PC-9 (cell line): ENCODE results near the gene MAVS. TPM values are rescaled to one million over a fixed set of nuclear protein-coding genes. Genes with fewer than 3 reads are reported as not detected.
A peak's percentile ranks its signal among the peaks of the same experiment; 100 is the strongest.

Experiments used
- BruUV-seq: library from RNA; stranded (reverse); fragments of 400-500 nt; replicated peaks from 2 replicates; lab custom pipeline; 2021; lab: Mats Ljungman, UMichigan
- CTCF ChIA-PET: fragments of 300-600 bp; sonication (Branson Sonifier 250); formaldehyde crosslinking; loops from one replicate; lab custom pipeline; 2022; ENCODE audit warnings: antibody characterized with exemption; lab: Charles Lee
- POLR2A ChIA-PET: fragments of 300-600 bp; sonication (Branson Sonifier 250); formaldehyde crosslinking; loops from one replicate; lab custom pipeline; 2022; ENCODE audit warnings: antibody characterized with exemption; ENCODE audit not compliant: unreplicated experiment; lab: Charles Lee
- DNase-seq, 2 experiments: peaks; one replicate each; pipeline versions ENCODE4 v3.0.0 to v3.0.0-alpha.2; 2015 to 2022; ENCODE audit warnings: mixed read lengths in 1 of 2
- H2AFZ ChIP-seq: fragments of 200-600 bp; sonication (generic); 2 replicates; pipeline ENCODE4 v1.8.1; 2017; ENCODE audit warnings: antibody characterized with exemption
- H3F3A ChIP-seq: fragments of 200-600 bp; sonication (generic); 2 replicates; pipeline ENCODE4 v1.8.1; 2017; ENCODE audit warnings: antibody characterized with exemption, mild to moderate bottlenecking, low read depth; ENCODE audit not compliant: insufficient read depth
- H3K27ac ChIP-seq: fragments of 200-600 bp; sonication (generic); 2 replicates; pipeline ENCODE4 v1.6.1; 2016; ENCODE audit warnings: mixed run types
- H3K27me3 ChIP-seq: fragments of 200-600 bp; sonication (generic); 2 replicates; pipeline ENCODE4 v1.6.1; 2016; ENCODE audit warnings: low read depth, mixed run types; ENCODE audit not compliant: insufficient read depth
- H3K36me3 ChIP-seq: fragments of 200-600 bp; sonication (generic); 2 replicates; pipeline ENCODE4 v1.6.1; 2016; ENCODE audit warnings: low read depth, mixed run types
- H3K4me1 ChIP-seq: fragments of 200-600 bp; sonication (generic); replicated peaks from 2 replicates; pipeline ENCODE4 v1.6.1; 2016; ENCODE audit warnings: mixed run types; ENCODE audit not compliant: insufficient read depth
- H3K4me2 ChIP-seq: fragments of 200-600 bp; sonication (generic); 2 replicates; pipeline ENCODE4 v1.6.1; 2017; ENCODE audit warnings: mixed run types
- H3K4me3 ChIP-seq: fragments of 200-600 bp; sonication (generic); 2 replicates; pipeline ENCODE4 v1.6.1; 2016; ENCODE audit warnings: mixed run types
- H3K79me2 ChIP-seq: fragments of 200-600 bp; sonication (generic); 2 replicates; pipeline ENCODE4 v1.6.1; 2017; ENCODE audit warnings: low read depth, mixed run types
- H3K9me2 ChIP-seq: fragments of 200-600 bp; sonication (generic); 2 replicates; pipeline ENCODE4 v1.8.1; 2017; ENCODE audit warnings: mild to moderate bottlenecking; ENCODE audit not compliant: insufficient read depth
- H3K9me3 ChIP-seq: fragments of 200-600 bp; sonication (generic); 2 replicates; pipeline ENCODE4 v1.8.1; 2016; ENCODE audit warnings: low read depth; ENCODE audit not compliant: insufficient read depth
- H4K20me1 ChIP-seq: fragments of 200-600 bp; sonication (generic); 2 replicates; pipeline ENCODE4 v1.8.1; 2017; ENCODE audit not compliant: insufficient read depth
- CTCF ChIP-seq: fragments of 200-600 bp; sonication (generic); conservative IDR thresholded peaks from 2 replicates; pipeline ENCODE4 v1.6.1; 2017; ENCODE audit warnings: mixed run types, antibody characterized with exemption, mild to moderate bottlenecking, moderate library complexity
- EZH2 ChIP-seq: fragments of 200-600 bp; sonication (generic); IDR thresholded peaks from 2 replicates; pipeline ENCODE4 v1.8.0; 2017; ENCODE audit warnings: antibody characterized with exemption, low read depth
- intact Hi-C: fragments of 100-400 bp; cut with micrococcal nuclease; formaldehyde crosslinking; loops from one replicate; pipeline ENCODE4 v1.10.0; 2022; ENCODE audit not compliant: unreplicated experiment
- total RNA-seq: library from RNA; stranded (reverse); gene quantifications from 2 replicates; pipeline ENCODE4 v1.2.3, GENCODE V29; 2021

The MAVS gene
- total RNA-seq, 1 experiment from 2014 or later, result 61.3 TPM

DNA sequence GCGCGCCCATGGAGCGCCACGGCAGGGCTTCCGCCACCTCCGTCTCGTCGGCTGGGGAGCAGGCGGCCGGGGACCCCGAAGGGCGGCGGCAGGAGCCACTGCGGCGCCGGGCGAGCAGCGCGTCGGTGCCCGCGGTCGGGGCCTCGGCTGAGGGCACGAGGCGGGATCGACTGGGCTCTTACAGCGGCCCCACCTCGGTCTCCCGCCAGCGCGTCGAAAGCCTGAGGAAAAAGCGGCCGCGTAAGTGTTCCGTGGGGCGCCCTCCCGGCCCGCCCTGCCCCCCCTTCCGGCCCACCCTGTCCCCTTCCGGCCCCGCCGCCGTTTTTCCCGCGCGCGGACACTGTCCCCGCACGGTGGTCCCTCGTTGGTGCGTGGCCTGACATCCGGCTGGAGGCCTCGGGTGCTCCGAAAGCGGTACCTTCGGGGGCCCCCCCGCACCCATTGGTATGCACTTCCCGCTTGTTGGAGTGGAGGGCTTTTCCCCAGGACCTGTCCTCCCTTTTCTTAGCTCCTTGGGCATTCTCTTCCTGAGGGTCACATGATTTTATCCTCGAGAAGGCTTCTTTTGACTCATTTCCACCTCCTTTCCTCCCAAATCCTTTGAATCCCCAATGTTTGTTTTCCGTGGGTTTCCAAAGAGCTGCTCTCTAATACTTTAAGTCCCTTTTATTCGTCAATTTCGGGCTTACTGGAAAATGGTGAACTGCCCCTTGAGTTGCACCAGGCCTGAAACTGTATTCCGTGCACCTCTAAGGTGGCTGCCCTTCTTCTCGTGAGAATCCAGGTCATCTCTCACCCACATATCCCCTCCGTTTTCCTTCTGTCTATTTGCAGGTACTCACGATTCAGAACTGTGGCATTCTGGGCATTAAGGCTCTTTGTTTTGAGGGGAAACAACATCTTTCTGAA, 43.1 kb downstream of the MAVS start:
- Histone ChIP-seq H3K4me3 (peak overlapping the region; percentile 71), H3K9me2 (no peaks in the 10 kb centered on the region), H3K4me2 (peak overlapping the region; percentile 91), H3K36me3 (peaks cover 16% of the 10 kb centered on the region), H3K27ac (peak overlapping the region; percentile 38), H3K9me3 (no peaks in the 10 kb centered on the region), H4K20me1 (peaks cover 46% of the 10 kb centered on the region), H3K27me3 (no peaks in the 10 kb centered on the region), H2AFZ (peak overlapping the region; percentile 76), H3F3A (no peaks in the 10 kb centered on the region; the same call in 1 of the 2 replicates), H3K4me1 (peaks cover 41% of the 10 kb centered on the region), H3K79me2 (peaks cover 78% of the 10 kb centered on the region)
- intact Hi-C loops, result no loop called here
- no TSS peak for BruUV-seq
- ChIA-PET POLR2A (interaction anchor here (0.5 kb wide), 1 partner anchor 559 kb away, joined by 5 read pairs; no protein-coding TSS in a partner anchor), CTCF (interaction anchor here (0.6 kb wide), 1 partner anchor 39 kb away, joined by 3 read pairs; no protein-coding TSS in a partner anchor)
- DNase-seq, result peak in 1 of 2 experiments; percentile 16
- no peak for TF ChIP-seq CTCF
- TF ChIP-seq EZH2, result no peak

GRCh38 chr20:3890398-3890751, 43.7 kb downstream of the MAVS start:
- POLR2A ChIA-PET, result interaction anchor here (0.5 kb wide), 1 partner anchor 560 kb away, joined by 5 read pairs; no protein-coding TSS in a partner anchor
- CTCF ChIA-PET, result interaction anchor here (0.6 kb wide), 1 partner anchor 38 kb away, joined by 3 read pairs; no protein-coding TSS in a partner anchor
- Histone ChIP-seq H3K9me3 (no peaks in the 10 kb centered on the region), H3K4me2 (peak overlapping the region; percentile 91), H3K27ac (peak overlapping the region; percentile 38), H2AFZ (peak overlapping the region; percentile 76; the same call in 1 of the 2 replicates), H3F3A (peaks cover 1% of the 10 kb centered on the region; the same call in 1 of the 2 replicates), H3K79me2 (peaks cover 84% of the 10 kb centered on the region), H4K20me1 (peaks cover 53% of the 10 kb centered on the region), H3K36me3 (peaks cover 19% of the 10 kb centered on the region), H3K27me3 (no peaks in the 10 kb centered on the region), H3K4me3 (peak overlapping the region; percentile 71), H3K9me2 (no peaks in the 10 kb centered on the region), H3K4me1 (peaks cover 41% of the 10 kb centered on the region)
- BruUV-seq, result TSS peak; percentile 21
- DNase-seq, result peak in 1 of 2 experiments; percentile 69
- no peak for TF ChIP-seq CTCF
- no peak for TF ChIP-seq EZH2
- intact Hi-C loops, result no loop called here

DNA sequence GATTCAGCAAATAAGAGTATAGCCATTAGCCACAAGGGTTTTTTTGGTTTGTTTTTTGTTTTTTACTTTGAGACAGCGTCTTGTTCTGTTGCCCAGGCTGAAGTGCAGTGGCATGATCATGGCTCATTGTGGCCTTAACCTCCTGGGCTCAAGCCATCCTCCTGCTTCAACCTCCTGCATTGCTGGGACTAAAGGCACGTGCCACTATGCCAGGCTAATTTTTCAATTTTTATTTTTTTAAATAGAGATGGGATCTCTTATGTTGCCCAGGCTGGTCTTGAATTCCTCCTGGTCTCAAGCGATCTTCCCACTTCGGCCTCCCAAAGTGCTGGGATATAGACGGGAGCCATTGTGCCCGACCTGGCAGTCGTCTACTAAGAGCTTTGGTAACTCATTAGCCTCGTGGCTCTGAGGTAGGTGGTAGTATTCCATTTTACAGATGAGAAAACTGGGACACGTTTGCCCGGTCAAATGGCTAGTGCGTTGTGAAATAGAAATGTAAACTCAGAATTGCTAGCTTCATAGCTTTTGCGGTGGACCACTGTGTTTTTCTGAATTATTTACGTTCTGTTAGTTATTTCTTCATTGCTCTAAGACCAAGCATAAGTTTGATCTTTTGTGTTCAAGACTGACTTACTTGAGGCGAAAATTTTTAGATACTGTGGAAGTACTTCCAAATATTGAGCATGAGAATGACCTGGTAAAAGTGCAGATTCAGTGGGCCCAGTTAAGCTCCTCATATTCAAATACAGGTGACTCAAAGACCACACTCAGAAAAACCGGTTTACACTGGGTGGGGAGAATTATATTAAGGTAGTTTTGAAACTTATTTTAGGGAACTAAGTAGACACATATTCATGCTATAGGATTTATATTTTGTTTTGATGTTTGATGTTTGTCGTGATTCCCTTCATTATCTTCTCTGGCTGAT, 44.6 kb downstream of the MAVS start:
- Histone ChIP-seq H4K20me1 (peaks cover 62% of the 10 kb centered on the region), H3F3A (peaks cover 7% of the 10 kb centered on the region; the same call in 1 of the 2 replicates), H3K4me3 (peak overlapping the region; percentile 71), H3K4me2 (peak overlapping the region; percentile 91), H3K9me3 (no peaks in the 10 kb centered on the region), H3K27me3 (no peaks in the 10 kb centered on the region), H2AFZ (no peak overlapping the region), H3K79me2 (peaks cover 88% of the 10 kb centered on the region), H3K4me1 (peaks cover 41% of the 10 kb centered on the region), H3K9me2 (no peaks in the 10 kb centered on the region), H3K36me3 (peaks cover 22% of the 10 kb centered on the region), H3K27ac (peak overlapping the region; percentile 38; the same call in 1 of the 2 replicates)
- intact Hi-C loops, result no loop called here
- TF ChIP-seq CTCF (no peak), EZH2 (no peak)
- CTCF ChIA-PET, result no interaction called here
- peak in 1 of 2 experiments; percentile 54 for DNase-seq
- no TSS peak for BruUV-seq
- POLR2A ChIA-PET, result no interaction called here
